ENCODE results near the gene SCN1B.

SCN1B gene

DNA sequence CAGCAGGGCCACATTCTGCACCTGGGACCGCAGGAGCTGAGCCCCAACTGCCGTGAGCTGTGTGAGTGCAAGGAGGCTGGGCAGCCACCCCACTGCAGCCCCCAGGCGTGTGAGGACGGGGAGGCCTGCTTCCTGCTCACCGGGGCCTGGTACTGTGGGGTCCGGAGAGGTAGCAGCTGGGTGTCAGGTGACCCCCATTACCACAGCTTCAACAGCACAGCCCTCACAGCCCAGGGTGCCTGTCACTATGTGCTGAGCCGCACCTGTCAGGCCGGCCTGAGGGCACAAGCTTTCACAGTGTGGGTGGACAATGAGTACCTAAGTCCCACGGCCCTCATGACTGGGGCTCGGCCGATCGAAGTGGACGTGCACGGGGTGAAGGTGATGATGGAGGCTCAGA lies 49.6 kb downstream of the SCN1B start:
- no peak for DNase-seq

DNA sequence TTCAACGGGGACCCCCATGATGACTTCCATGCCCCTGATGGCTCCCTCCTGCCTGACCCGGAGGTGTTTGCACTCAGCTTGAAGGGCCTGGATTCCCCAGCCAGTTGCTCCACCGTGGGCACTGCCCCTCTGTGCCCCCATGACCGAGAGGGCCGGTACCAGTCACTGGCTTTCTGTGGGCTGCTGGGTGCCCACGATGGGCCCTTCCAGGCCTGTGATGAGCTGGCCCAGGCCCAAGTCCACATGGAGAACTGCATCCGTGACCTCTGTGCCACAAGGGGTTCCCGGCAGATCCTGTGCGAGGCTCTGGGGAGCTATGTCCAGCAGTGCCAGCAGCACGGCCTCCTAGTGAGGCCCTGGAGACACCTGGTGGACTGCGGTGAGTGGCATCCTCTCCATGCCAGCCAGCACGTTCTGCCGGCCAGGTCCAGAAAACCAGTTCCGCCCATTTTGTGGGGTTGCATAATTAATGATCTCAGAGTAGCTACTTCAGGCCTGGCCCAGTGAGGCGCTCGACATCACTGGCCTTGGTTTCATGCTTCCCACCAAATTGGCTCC lies 50.4 kb downstream of the SCN1B start:
- no peak for DNase-seq

DNA sequence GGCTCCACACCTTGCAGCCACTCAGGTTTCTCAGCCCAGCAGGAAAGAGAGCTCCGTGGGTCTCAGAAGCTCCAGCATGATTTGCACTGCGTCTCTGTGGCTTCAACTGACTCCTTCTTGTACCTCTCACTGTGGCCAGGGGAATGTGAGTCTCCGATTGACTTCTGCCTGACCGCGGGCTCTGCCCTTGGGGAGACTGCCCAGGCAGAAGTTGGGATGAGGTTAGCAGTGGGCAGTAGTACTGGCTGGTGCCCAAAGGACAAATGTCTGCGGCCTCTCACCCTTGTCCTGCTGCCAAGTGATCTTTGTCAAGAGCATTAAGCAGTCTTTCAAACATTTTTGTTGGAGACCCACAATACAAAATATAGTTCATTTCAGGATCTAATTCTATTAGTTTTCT lies 50.9 kb downstream of the SCN1B start:
- no peak for DNase-seq

DNA sequence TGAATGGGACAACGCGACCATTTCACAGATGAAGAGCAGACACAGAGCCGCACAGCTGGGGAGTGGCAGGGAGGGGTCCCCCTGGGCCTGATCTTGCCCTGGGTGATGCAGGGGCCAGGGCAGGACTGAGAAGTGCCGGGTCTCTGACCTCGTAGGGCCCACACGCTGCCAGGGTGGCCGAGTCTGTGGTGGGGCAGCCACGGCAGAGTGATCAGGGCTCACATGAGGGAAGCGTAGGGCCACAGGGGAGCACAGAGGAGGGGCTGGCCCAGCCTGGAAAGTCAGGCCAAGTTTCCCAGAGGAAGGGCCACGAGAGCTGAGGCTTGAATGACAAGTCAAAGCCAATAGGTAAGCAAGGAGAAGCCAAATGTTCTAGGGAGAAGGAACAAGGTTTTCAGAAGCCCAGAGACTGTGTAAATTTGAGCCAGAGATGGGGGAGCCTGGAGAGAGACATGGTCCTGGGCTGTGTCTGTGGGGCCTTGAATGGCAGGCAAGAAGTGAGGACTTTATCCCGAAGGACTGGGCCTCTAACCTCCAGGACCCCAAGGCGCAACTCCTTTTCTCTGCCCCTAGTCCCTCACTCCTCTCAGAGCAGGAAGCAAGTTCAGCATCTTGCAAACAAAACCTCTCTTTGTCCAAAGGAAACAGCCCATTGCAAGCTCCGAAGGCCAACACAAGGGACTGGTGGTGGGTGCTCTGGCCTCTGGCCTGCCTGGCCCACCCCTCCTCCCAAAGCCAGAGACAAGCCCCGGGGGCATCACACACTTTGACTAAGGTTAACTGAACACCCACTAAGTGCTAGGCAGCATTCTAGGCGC lies 53.6 kb downstream of the SCN1B start:
- no peak for DNase-seq

DNA sequence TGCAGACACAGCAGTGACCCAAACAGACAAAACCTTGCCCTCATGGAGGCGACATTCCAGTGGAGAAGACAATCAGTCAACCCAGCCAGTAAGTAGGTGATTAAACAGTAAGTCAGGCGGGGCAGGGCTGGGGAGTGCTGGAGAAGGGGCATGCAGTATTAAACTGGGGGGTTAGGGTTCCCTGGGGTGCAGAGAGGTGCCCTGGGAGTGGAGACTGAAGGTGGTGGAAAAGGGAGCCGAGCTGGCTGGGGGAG lies 54.2 kb downstream of the SCN1B start:
- no peak for DNase-seq

DNA sequence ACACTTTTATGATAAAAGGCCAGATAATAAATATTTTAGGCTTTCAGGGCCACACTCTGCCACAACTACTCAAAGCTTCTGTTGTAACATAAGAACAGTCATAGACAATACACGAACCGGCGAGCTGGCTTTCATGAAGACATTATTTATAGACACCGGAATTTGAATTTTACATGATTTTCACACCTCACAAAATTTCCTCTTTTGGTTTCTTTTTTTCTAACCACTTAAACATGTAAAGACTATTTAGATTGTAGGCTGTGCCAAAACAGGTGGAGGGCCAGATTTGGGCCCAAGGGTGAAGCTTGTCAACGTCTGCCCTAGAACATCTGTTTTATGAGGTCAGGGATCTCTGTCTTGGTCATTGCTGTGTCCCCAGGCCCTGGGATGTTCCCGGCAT lies 55.7 kb downstream of the SCN1B start:
- DNase-seq: peak; percentile 4 to 13

DNA sequence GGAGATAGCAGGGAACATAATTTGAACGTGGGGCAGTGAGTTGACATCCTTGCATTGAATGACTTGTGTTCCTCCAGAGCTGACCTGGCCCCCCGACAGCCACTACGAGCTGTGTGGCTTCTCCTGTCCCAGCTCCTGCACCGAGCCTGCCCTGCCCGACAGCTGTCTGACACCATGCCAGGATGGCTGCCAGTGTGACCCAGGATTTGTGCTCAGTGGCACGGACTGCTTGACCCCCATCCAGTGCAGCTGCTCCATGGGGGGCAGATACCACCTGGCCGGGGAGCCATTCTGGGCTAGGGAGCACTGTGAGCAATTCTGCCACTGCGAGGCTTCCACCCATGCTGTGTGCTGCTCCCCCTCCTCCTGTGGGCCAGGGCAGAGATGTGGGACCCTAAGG lies 56.2 kb downstream of the SCN1B start:
- no peak for DNase-seq

DNA sequence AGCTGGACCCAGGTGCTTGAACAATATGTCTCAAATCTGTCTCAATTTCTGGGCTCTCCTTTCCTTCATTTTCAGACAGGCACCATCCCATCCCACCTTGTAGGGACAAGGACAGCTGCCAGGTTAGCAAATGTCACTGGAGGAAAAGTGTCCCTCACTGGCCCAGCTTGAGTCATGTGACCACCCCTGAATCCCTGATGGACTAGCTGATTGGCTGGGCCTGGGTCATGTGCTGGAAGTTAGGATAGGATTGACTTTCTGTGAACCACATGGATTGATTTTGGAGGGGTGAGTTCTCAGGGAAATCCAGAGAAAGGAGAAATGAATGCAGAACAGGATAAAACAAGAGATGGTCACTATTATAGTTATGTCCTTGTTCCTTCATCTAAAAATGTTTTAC lies 57.1 kb downstream of the SCN1B start:
- no peak for DNase-seq

DNA sequence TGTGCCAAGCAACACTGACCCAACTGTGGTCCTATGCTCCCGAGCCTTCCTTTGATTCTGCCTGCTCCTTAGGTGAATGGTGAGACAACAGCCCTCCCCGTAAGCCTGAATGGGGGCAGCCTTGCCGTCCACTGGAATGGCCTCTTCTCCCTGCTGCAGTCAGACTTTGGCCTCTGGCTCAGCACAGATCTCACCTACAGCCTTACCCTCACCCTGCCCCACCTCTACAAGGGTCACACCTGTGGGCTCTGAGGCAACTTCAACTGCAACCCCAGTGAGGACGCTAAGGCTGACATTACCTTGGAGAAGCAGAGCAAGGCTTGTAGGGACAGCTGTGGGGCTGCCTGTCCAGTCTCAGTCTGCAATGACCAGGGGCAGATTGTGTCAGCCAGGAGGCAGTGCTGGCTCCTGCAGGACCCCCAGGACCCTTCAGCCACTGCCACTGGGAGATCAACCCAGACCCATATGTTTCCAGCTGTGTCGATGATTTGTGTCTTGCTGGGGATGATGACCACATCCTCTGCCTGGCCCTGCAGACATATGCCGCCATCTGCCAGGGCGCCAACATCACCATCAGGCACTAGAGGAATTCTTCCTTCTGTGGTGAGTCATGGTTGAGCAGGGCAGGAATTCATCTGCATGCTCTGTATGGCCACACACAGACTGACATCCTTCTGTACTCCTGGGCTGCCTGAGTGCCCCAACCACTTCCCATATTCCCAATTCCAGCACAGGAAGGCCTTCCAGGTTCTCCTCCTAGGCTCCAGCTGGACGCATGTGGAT lies 58.1 kb downstream of the SCN1B start:
- DNase-seq: no peak

DNA sequence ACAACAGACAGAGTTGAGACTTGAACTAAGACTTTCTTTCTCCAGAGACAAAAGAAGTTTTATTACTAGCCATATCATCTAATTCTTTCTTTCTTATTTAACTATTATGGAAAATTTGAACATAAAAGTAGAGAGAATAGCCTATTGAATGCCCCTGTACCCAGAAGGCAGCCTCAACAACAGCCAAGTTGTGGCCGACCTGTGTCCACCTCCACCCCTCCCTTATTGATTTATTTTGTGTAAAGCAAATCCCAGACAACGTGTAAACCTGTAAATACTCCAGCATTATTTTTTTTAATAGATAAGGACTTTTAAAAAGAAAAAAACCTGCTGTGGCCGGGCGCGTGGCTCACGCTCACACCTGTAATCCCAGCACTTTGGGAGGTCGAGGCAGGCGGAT lies 59.3 kb downstream of the SCN1B start:
- no peak for DNase-seq
